ENCODE data around the gene RTBDN. TPM values are rescaled to one million over a fixed set of nuclear protein-coding genes. Genes with fewer than 3 reads are reported as not detected.
"Not testable (repeated sequence)": the region's sequence is repeated elsewhere in the genome, so short reads cannot be mapped to it uniquely, and the experiment has no call there.

RTBDN gene
- total RNA-seq, 1 donor from 2014 or later = not detected

DNA sequence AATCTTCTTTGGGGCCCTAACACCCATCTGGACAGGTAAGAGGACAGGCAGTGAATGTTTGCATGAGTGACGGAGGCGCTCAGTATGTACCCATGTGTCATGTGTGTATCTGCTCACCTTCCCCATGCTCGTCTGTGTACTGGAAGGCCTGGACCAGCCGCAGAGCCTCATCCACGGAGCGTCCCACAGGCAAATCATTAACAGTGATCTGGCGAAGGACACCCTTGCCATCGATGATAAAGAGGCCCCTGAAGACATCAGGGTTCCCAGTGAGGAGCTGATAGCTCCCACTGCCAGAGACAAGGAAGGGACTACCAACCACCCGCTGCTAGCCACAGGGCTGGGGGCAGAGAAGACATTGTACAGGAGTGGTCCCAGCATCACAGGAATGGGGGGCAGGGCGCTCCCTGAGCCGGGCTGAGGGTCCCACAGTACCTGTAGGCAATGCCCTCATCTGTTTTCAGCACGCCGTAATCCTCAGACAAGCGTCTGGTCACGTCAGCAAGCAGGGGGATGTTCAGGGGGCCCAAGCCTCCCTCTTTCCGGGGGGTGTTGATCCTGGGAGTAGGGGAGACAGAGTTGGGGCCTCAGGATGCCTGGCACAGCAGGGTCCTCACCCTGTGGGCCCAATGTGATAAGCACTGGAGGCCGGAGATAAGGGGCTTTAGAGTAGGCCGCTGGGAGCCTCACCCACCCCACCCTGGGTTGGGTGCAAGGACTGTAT, 34.5 kb downstream of the RTBDN start:
- peak overlapping the region; percentile 95 for H3K4me2 ChIP-seq
- no peak overlapping the region for H3K9ac ChIP-seq
- no peak overlapping the region for H3K27ac ChIP-seq

DNA sequence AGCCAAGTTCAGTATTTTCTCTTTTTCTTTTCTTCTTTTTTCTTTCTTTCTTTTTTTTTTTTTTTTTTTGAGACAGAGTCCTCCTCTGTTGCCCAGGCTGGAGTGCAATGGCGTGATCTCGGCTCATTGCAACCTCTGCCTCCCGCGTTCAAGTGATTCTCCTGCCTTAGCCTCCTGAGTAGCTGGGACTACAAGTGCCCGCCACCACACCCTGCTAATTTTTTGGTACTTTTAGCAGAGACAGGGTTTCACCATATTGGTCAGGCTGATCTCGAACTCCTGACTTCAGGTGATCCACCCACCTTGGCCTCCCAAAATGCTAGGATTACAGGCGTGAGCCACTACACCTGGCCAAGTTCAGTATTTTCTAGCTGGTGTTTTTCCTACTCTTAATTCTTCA, 36.8 kb downstream of the RTBDN start:
- H3K4me3 ChIP-seq; H3K4me2 ChIP-seq; DNase-seq (ENCODE audit: low spot score); H3K36me3 Mint-ChIP-seq; H3K9ac ChIP-seq; H3K36me3 ChIP-seq; H3K9me3 Mint-ChIP-seq; H3K27ac ChIP-seq; H3K27ac Mint-ChIP-seq; H3K4me3 Mint-ChIP-seq; H3K27me3 Mint-ChIP-seq (ENCODE audit: insufficient read depth, low read depth); H3K9me3 ChIP-seq (ENCODE audit: low read depth); H2AFZ ChIP-seq (replicated peaks): not testable (repeated sequence)
- H3K4me1 ChIP-seq = peaks cover 17% of the 10 kb centered on the region
- peaks cover 19% of the 10 kb centered on the region for H3K27me3 ChIP-seq
- H3K4me1 Mint-ChIP-seq = peaks cover 28% of the 10 kb centered on the region
- H3K79me2 ChIP-seq (ENCODE audit: low read depth) = peaks cover 25% of the 10 kb centered on the region
- peaks cover 60% of the 10 kb centered on the region for H3F3A ChIP-seq (ENCODE audit: low read depth)
- peaks cover 22% of the 10 kb centered on the region for H4K20me1 ChIP-seq (ENCODE audit: low read depth)

More for the DNA sequence above, 34.5 kb downstream of the RTBDN start:
- H4K20me1 ChIP-seq (ENCODE audit: low read depth) = peaks cover 22% of the 10 kb centered on the region
- H3K36me3 Mint-ChIP-seq = peaks cover 7% of the 10 kb centered on the region
- H3K9me3 Mint-ChIP-seq = no peaks in the 10 kb centered on the region
- no peaks in the 10 kb centered on the region for H3K36me3 ChIP-seq
- H3F3A ChIP-seq (ENCODE audit: low read depth) = peaks cover 49% of the 10 kb centered on the region
- H3K4me3 Mint-ChIP-seq = peak overlapping the region; percentile 94
- TF ChIP-seq, protein P1, sequence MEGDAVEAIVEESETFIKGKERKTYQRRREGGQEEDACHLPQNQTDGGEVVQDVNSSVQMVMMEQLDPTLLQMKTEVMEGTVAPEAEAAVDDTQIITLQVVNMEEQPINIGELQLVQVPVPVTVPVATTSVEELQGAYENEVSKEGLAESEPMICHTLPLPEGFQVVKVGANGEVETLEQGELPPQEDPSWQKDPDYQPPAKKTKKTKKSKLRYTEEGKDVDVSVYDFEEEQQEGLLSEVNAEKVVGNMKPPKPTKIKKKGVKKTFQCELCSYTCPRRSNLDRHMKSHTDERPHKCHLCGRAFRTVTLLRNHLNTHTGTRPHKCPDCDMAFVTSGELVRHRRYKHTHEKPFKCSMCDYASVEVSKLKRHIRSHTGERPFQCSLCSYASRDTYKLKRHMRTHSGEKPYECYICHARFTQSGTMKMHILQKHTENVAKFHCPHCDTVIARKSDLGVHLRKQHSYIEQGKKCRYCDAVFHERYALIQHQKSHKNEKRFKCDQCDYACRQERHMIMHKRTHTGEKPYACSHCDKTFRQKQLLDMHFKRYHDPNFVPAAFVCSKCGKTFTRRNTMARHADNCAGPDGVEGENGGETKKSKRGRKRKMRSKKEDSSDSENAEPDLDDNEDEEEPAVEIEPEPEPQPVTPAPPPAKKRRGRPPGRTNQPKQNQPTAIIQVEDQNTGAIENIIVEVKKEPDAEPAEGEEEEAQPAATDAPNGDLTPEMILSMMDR (IDR thresholded peaks at IDR 0.05) = no peak
- TF ChIP-seq EZH2 (IDR thresholded peaks at IDR 0.05) (no peak), EZH2phosphoT487 (IDR thresholded peaks at IDR 0.05) (no peak)
- peaks cover 12% of the 10 kb centered on the region for H3K27me3 ChIP-seq
- no peak overlapping the region for H2AFZ ChIP-seq (replicated peaks)
- no peaks in the 10 kb centered on the region for H3K9me3 ChIP-seq (ENCODE audit: low read depth)
- H3K27me3 Mint-ChIP-seq (ENCODE audit: insufficient read depth, low read depth) = peaks cover under 1% of the 10 kb centered on the region
- H3K4me3 ChIP-seq = no peak overlapping the region
- peaks cover 25% of the 10 kb centered on the region for H3K79me2 ChIP-seq (ENCODE audit: low read depth)
- H3K4me1 ChIP-seq = peaks cover 12% of the 10 kb centered on the region
- peaks cover 22% of the 10 kb centered on the region for H3K4me1 Mint-ChIP-seq
- DNase-seq (ENCODE audit: low spot score) = no peak
- H3K27ac Mint-ChIP-seq = no peak overlapping the region

DNA sequence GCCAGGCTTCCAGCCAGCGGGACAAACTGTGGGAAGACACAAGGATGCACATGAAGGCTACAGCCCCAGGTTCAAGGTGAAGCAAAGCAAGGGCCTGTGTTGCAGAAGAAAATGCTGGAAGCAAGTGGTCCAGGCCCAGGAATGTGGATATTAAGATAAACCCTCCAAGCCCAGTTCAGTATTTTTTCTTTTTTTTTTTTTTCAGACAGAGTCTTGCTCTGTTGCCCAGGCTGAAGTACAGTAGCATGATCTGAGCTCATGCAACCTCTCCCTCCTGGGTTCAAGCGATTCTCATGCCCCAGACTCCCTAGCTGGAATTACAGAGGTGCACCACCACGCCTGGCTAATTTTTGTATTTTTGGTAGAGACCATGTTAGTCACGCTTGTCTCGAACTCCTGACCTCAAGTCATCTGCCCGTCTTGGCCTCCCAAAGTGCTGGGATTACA, 37.2 kb downstream of the RTBDN start:
- Histone ChIP-seq H3K4me3 (no peak overlapping the region), H2AFZ (replicated peaks) (no peak overlapping the region), H3F3A (ENCODE audit: low read depth) (peaks cover 60% of the 10 kb centered on the region), H3K36me3 (no peaks in the 10 kb centered on the region), H3K4me1 (peaks cover 17% of the 10 kb centered on the region), H3K79me2 (ENCODE audit: low read depth) (peaks cover 25% of the 10 kb centered on the region), H3K9me3 (ENCODE audit: low read depth) (no peaks in the 10 kb centered on the region), H3K4me2 (no peak overlapping the region), H3K27ac (no peak overlapping the region), H3K9ac (no peak overlapping the region), H4K20me1 (ENCODE audit: low read depth) (peaks cover 22% of the 10 kb centered on the region), H3K27me3 (peaks cover 19% of the 10 kb centered on the region)
- Mint-ChIP-seq H3K36me3 (peaks cover 7% of the 10 kb centered on the region), H3K4me1 (peaks cover 23% of the 10 kb centered on the region), H3K27me3 (ENCODE audit: insufficient read depth, low read depth) (peaks cover 4% of the 10 kb centered on the region), H3K27ac (no peak overlapping the region), H3K9me3 (no peaks in the 10 kb centered on the region), H3K4me3 (peak overlapping the region; percentile 75)
- no peak for DNase-seq (ENCODE audit: low spot score)
- TF ChIP-seq EZH2 (IDR thresholded peaks at IDR 0.05) (no peak), EZH2phosphoT487 (IDR thresholded peaks at IDR 0.05) (no peak)
- TF ChIP-seq, protein P1 (IDR thresholded peaks at IDR 0.05) = no peak

Measured in neural progenitor cell (in vitro differentiated cells).